ENCODE data around the gene PPP6R2.

Gene PPP6R2

GRCh38 chr22:50342651-50343540 lies at the start of gene PPP6R2:
TSS of gene PPP6R2 (plus strand) at chr22:50343327. CDS start at chr22:50393909, 50,582 bp downstream.
- peak; percentile 77 for DNase-seq (ENCODE audit: low read depth)

- DNase-seq (ENCODE audit: low read depth), result no peak
Observed at GRCh38 chr22:50293441-50294318, 49.4 kb upstream of the PPP6R2 start.

- no peak for DNase-seq (ENCODE audit: low read depth)
Observed at GRCh38 chr22:50294319-50294656, 48.8 kb upstream of the PPP6R2 start.

- no peak for DNase-seq (ENCODE audit: low read depth)
Observed at GRCh38 chr22:50296658-50297490, 46.3 kb upstream of the PPP6R2 start.

GRCh38 chr22:50297510-50298265 lies 45.4 kb upstream of the PPP6R2 start:
- DNase-seq (ENCODE audit: low read depth), result no peak

- no peak for DNase-seq (ENCODE audit: low read depth)
Observed at GRCh38 chr22:50298266-50298637, 44.9 kb upstream of the PPP6R2 start.

- no peak for DNase-seq (ENCODE audit: low read depth)
Observed at GRCh38 chr22:50298937-50299784, 44.0 kb upstream of the PPP6R2 start.

GRCh38 chr22:50299785-50300619 lies 43.1 kb upstream of the PPP6R2 start:
- no peak for DNase-seq (ENCODE audit: low read depth)

- no peak for DNase-seq (ENCODE audit: low read depth)
Observed at GRCh38 chr22:50300620-50301257, 42.4 kb upstream of the PPP6R2 start.

- DNase-seq (ENCODE audit: low read depth), result no peak
Observed at GRCh38 chr22:50301581-50301991, 41.5 kb upstream of the PPP6R2 start.

GRCh38 chr22:50302041-50302541 lies 41.0 kb upstream of the PPP6R2 start:
- DNase-seq (ENCODE audit: low read depth), result no peak

GRCh38 chr22:50302564-50302963 lies 40.6 kb upstream of the PPP6R2 start:
- DNase-seq (ENCODE audit: low read depth), result no peak

GRCh38 chr22:50303515-50303847 lies 39.6 kb upstream of the PPP6R2 start:
- no peak for DNase-seq (ENCODE audit: low read depth)

- no peak for DNase-seq (ENCODE audit: low read depth)
Observed at GRCh38 chr22:50303848-50304527, 39.1 kb upstream of the PPP6R2 start.

- no peak for DNase-seq (ENCODE audit: low read depth)
Observed at GRCh38 chr22:50304528-50305392, 38.4 kb upstream of the PPP6R2 start.

- no peak for DNase-seq (ENCODE audit: low read depth)
Observed at GRCh38 chr22:50305393-50305922, 37.7 kb upstream of the PPP6R2 start.

- DNase-seq (ENCODE audit: low read depth), result no peak
Observed at GRCh38 chr22:50305923-50306566, 37.1 kb upstream of the PPP6R2 start.
